Activated CD8-positive, alpha-beta memory T cell treated with anti-CD3 and anti-CD28 coated beads for 4 hours (primary cell): ENCODE results near the gene NFYA.

Experiments
- DNase-seq, 2 donors: peaks; one replicate each; pipeline ENCODE4 v3.0.0-alpha.2; 2020; ENCODE audit warnings: low read depth in 2 of 2

NFYA gene

DNA sequence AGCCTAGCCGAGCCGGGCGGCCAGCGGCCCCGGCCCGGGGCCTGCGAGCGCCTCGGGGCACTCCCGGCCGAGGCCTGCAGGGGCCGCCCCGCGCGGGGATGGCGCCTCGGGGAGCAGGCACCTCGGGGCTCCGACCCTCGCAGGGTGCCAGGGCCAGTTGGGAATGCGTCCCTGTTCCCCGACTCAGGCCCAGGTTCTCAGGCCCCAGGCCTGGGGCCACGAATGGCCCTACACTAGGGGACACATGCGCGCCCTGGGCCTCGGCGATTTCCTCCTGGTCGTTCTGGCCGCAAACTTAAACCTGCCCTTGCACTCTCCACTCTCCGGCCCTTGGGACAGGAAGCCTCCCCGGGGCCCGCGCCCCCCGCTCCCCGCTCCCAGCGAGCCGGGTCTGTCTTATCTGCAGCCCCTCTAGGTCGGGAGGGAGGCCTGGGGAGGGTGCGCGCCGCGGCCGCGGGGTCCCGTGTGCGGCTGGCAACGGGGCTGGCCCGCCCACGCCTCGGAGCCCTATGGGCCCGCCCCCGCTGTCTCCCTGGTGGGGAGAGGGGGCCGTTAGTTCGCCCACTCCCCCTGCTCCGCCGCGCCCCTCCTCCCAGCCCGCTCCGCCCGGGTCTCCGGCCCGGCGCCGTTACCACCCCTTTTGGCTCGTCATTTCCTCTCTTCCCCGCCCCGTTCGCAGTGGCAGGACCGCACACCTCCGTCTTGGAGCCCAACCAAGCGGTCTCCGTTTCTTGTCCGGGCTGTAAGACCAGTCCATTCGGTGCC, 611 bp downstream of the NFYA start:
- DNase-seq = peak; percentile 58 to 68

DNA sequence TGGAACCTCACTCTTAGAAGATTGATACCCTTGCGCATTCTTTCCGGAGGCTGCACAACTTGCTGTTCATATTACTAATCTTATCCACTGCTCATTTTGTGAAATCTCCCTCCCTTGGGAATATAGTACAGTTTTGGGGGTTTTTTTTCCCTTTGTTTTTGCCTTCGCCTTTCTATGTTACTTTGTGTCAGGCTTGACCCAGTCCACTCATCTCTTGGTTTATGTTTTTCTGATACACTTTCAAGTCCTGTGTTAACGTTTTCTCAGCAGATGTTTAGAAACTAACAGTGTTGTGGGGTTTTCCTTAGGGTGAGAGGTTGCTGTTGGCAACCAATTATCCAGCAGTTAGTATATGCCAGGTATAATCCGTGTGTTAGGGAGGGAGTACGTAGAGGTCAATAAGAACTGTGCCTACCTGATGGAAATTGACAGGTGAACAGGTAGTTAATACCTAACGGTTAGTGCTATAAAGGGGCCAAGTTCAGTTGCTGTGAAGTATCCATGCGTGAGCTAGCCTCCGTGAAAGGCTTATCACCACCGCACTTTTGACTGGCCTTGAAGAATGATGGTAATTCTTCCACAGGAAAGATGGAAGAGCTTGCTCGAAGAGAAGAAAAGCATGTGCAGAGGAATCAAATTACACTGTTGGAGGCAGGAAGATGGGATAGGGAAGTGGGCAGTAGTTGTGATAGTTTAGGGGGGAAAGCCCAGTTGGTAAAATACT, 1.4 kb downstream of the NFYA start:
- no peak for DNase-seq

GRCh38 chr6:41074692-41075436, 2.1 kb downstream of the NFYA start:
- no peak for DNase-seq

- no peak for DNase-seq
These were observed 3.2 kb downstream of the NFYA start for GRCh38 chr6:41075651-41076626.

DNA sequence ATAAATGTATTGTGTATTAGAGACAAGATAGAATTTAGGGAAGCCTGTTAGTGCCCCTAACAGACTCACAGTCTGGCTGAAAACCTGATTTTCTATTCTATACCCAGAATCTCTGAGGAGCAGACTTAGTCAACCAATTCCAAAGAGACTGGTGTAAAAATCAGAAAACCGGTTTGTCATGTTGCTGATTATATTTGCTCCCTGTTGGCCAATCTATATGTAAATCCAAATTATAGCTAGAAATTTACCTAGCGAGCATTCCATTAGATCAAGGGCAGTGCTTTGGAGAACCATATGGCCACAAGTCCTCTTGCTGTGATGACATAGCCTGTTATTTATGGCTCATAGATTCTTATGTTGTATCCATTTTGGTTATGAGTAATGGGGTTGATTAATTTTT, 4.8 kb downstream of the NFYA start:
- no peak for DNase-seq

- DNase-seq = no peak
These were observed 5.3 kb downstream of the NFYA start for GRCh38 chr6:41078101-41078500.

DNA sequence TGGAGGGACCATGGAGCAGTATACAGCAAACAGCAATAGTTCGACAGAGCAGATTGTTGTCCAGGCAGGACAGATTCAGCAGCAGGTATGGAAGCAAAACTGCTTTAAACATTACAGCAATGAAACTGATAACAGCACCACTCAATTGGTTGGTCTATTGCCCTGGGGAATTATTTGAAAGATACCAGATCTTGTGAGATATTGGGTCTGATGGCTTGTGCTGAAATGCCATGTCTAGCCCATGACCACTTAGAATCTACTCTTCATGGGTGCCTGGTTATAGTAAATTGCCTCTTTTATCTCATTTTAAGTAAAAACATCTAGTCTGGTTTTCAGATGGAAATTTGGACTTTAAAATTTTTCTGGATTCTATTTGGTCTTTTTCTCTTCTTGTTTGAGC, 6.3 kb downstream of the NFYA start:
- DNase-seq = no peak

GRCh38 chr6:41080621-41081020, 7.8 kb downstream of the NFYA start:
- DNase-seq = no peak

GRCh38 chr6:41083072-41083471, 10.3 kb downstream of the NFYA start:
- DNase-seq = no peak

GRCh38 chr6:41085182-41085581, 12.4 kb downstream of the NFYA start:
- DNase-seq = no peak

DNA sequence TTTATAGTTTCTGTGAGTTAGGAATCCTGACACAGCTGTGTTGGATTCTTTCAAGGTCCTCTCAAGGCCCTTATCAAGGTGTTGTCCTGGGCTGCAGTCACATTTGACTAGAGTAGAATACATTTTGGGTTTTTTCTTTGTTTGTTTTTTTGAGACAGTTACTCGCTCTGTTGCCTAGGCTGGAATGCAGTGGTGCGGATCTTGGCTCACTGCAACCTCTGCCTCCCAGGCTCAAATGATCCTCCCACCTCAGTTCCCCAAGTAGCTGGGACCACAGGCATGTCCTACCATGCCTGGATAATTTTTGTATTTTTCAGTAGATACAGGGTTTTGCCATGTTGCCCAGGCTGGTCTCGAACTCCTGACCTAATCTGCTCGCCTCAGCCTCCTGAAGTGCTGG, 15.7 kb downstream of the NFYA start:
- no peak for DNase-seq

GRCh38 chr6:41090841-41091761, 18.3 kb downstream of the NFYA start:
- DNase-seq = no peak

GRCh38 chr6:41092421-41093140, 19.8 kb downstream of the NFYA start:
- DNase-seq = no peak

DNA sequence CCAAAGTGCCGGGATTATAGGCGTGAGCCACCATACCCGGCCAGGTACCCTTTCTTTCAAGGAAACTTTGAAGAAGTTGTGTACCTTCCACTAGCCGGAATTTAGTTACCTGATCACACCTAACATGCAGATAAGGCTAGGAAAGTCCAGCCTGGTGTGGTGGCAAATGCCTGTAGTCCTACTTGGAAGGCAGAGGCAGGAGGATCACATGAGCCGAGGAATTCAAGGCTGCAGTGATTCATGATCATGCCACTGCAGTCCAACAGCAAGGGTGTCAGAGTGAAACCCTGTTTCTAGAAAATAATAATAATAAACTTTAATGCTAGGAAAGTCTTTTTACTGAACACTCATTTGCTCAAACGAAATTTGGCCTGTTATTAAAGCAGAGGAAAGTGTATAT, 21.0 kb downstream of the NFYA start:
- DNase-seq = no peak

GRCh38 chr6:41097467-41098090, 24.8 kb downstream of the NFYA start:
- DNase-seq = no peak

DNA sequence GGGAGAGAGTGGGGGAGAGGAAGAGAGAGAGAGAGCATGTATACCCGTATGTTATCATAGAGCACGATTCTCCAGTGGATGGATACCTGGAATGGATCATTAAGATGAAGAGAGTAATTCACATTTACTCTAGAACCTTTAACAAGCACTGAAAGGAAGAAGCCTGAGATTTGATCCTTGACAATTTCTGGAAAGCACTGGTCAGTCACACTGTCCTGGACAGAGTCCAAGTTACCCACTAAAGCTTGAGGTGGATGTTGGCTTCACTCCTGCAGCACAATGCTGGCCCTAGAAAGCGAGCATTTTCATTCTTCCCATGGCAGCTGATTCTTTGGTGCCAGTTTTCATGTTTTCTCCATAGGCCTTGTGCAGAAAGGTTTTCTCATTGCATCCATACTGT, 25.6 kb downstream of the NFYA start:
- DNase-seq = no peak

DNA sequence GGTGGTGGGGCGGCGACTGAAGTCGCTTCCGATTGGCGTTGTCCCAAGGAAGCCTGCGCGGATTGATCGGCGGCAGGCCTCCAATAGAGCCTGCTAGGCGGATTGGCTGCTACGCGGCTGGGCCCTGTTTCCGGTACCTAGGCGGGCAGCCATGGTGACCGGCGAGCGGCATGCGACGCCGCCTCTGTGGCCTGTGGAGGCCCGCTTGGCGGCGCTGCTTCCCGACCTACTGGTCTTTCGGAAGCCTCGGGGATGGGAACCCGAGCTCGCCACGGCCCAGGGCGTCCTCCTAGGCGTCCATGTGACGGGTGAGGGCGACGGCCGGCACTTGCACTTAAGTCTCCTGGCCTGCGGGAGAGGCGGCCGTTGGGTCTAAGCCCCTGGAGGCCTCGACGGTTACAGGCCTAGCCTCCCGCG, 28.1 kb downstream of the NFYA start:
- no peak for DNase-seq

- DNase-seq = no peak
These were observed 31.1 kb downstream of the NFYA start for GRCh38 chr6:41103847-41104246.

- no peak for DNase-seq
These were observed 38.2 kb downstream of the NFYA start for GRCh38 chr6:41111017-41111416.
